Measurements from ENCODE around the gene CTNNA3.

DNA sequence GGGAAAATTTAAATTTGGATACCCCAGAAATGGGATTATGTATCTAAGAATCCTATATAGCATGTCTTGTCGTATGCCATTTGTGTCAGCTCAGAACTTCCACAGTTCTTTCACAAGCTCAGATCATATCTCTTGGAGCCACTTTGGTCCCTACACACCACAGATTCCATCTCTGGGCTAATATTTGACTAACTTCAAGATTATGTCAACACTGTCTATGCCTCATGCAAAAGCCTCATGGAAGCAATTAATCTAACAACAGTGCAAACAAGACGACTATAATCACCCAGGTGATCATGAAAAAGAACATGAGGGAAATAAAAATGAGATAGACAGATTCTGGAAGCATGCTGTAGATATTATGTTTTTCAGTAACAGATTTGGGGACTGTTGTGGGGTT lies 581.0 kb downstream of the CTNNA3 start:
- TF ChIP-seq, protein P1, sequence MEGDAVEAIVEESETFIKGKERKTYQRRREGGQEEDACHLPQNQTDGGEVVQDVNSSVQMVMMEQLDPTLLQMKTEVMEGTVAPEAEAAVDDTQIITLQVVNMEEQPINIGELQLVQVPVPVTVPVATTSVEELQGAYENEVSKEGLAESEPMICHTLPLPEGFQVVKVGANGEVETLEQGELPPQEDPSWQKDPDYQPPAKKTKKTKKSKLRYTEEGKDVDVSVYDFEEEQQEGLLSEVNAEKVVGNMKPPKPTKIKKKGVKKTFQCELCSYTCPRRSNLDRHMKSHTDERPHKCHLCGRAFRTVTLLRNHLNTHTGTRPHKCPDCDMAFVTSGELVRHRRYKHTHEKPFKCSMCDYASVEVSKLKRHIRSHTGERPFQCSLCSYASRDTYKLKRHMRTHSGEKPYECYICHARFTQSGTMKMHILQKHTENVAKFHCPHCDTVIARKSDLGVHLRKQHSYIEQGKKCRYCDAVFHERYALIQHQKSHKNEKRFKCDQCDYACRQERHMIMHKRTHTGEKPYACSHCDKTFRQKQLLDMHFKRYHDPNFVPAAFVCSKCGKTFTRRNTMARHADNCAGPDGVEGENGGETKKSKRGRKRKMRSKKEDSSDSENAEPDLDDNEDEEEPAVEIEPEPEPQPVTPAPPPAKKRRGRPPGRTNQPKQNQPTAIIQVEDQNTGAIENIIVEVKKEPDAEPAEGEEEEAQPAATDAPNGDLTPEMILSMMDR (IDR thresholded peaks at IDR 0.05): no peak
- no peak for TF ChIP-seq POLR2A (IDR thresholded peaks at IDR 0.05)
